ENCODE data around the gene POLL.

Gene POLL

DNA sequence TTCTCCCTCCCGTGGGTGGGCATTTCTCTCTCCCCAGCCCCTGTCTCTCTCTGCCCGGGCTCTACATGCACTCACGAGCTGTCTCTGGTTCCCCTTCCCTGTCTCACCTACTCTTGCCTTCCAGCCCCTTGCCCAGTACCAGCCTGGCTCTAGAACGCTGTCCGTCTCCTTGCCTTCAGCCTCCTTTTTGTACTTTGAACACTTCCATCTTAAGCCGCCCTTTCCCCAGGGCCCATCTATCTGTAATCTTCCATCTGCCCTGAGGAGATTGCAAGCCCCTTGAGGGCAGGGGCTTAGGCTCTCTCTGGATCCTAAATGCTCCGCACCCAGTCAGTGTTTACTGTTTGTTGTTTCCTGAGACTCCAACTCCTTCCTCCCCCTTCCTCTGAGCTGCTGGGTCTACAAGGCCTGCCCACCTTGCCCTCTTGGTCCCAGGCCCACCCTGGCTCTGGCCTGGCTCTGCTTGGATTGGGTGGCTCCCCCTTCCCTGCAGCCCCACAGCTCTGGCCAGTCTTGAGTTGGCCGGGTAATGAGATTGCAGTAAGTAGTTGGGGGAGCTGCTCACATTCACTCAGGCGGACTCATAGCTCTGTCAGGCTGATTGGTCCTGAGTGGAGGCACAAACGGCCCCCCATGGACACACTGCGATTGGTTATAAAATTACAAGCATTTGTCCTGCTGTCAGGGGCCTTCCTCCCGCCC is 28.3 kb downstream of the POLL start:
- no peak for DNase-seq

DNA sequence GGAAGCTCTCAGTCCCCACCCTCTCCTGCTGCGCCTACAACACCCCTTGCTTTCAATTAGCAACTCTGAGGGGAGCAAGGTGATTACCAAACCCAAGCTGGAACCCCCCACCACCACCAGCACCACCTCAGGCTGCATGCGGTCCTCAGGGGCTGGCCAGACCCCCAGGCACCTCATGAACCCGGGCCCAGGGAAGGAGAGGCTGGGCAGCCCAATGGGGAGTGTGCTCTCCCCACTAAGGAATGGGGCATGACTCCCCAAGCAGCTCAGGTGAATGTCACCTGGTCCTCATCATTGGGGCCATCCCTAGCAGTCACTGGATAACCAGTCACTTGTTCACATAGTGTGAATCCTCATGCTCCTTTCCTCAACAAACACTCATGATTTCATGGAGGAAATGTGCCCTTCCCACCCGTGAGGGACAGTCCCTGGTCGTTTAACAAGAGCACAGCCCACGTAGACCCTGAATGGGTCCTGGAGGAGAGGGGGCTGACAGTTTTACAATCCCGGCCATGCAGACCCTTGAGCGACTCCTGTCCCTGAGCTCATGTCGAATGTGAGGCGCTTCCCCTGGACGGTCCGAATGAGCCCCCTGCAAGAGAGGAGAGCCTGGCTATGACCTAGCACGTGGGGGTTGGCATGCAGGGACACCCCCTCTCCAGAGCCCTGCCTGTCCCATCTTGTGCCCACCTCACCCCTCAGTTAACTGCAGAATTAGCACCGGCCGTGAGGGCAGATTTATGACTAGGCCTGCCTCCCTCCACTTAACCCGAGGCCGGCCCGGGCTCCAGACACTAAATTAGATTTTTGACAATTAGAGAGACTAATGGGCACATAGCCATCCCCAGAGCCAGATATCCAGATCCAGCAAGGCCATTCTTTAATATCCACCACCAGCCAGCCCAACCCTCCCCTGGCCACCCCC is 29.1 kb downstream of the POLL start:
- DNase-seq: no peak

GRCh38 chr10:101558204-101558603 is 29.9 kb downstream of the POLL start:
- DNase-seq: no peak

- no peak for DNase-seq
These were observed 30.5 kb downstream of the POLL start for GRCh38 chr10:101557541-101557940.

DNA sequence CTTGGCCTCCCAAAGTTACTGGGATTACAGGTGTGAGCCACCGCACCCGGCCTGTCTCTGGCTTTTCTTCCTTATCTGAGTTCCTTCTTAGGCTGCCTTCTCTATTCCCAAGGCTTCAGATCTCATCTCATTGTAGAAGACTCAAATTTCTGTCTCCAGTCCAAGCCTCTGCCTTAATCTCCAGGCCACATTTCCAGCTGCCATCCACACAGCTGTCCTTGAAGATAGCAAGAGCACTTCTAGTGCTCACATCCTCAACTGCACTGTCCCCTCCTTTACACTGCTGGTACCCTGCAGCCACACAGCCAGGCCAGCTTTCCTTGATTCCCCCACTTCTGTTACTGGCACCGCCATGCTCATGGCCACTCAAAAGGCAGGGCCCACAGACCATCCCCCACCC is 35.6 kb downstream of the POLL start:
- DNase-seq: no peak

- no peak for DNase-seq
These were observed 37.1 kb downstream of the POLL start for GRCh38 chr10:101550965-101551364.

DNA sequence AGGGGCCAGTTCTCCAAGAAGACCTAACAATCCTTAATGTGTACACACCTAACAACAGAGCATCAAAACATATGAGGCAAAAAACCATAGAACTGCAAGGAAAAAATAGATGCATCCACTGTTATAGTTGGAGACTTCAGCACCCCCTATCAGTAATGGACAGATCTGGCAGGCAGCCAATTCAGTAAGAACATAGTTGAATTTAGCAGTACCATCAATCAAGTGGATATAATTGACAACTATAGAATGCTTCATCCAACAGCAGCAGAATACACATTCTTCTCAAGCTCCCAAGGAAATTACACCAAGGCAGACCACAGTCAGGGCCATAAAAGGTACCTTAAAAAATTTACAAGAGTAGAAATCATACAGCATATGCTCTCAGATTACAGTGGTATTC is 42.2 kb downstream of the POLL start:
- DNase-seq: peak; percentile 63

DNA sequence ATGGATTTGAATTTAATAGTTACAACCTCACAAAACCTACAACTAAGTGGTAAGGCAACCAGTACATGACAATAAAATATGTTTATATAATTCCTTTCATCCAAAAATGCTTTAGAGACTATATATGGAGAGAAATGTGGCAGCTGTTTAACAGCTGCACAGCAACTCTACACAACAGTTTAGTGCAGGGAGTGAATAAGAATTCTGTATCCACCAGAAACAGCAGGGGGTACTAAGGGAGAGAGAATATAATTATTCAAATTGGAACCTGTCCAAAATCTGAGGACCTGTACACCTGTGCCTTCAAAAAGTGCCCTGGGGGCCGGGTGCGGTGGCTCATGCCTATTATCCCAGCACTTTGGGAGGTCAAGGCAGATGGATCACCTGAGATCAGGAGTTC is 49.6 kb downstream of the POLL start:
- no peak for DNase-seq

DNA sequence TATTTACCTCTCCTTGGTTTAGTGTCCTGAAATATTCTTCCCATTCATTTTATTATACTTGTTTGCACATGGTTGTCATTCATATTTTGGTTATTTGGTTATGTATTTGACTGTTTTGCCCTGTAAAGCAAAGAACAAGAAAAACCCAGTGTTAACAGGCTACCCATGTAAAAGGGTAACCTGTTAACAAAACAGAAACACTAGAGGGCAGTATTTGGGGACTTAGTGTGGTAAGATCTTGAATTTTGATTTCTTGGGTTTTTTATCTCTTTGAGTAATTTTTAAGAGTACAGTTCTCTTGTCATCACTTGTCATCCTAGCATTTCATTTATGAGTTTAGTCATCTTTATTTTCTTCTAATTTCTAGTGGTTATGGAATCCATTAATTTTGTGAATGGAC is 51.3 kb downstream of the POLL start:
- DNase-seq: no peak

DNA sequence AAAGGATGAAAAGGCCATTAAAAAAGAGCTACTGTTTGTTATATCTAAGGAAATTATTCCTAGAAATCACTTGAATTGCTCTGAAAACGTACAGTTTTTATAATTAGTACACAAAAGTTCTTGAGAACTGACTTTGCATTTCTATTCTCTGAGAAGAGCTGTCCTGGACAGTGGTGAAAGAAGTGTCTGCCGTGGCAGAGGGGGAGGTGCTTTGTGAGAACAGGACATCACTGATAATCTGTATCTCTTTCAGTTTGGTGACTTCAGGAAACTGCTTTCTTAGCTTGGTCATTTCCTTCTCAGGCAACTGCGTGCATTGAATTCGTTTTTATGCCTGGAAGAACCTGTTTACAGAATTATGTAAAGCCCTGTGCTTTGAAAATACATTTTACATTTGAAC is 52.1 kb downstream of the POLL start:
- no peak for DNase-seq

DNA sequence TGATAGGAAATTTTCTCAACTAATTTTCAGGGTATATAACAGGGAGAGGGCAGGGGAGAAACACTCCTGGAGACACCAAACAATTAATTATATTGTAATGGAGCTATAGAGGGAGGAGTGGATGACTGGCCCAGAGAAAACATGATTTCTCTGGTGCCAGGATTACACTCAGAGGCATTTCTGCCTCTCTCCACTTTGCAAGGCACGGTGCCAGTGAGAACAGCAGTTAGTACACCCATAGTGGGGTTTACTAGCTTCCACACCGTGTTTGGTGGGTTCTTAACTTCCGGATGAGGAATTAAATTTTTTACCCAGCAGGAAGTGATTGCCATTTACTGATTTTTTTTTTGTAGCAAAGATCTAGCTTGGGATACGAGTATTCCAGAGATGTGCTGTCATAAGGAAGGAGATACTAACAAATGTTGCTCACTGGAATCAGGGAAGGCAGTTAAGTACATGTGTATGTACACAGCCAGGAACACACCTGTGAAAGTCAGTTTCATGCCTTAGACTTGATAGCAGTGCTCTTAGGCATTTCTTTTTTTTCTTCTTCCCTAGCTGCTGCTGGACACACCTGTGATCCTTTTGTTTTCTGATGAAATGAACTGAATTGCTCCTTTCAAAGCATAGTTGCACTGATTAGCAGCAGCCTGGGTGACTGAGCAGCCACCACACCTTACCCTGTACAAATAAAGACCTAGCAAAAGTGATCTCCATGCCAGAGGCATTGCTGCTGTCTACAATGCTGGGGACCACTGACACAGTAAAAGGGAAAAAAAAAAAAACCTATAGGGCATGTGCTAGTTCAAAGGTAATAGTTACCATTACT is 58.1 kb downstream of the POLL start:
- DNase-seq: no peak

GRCh38 chr10:101529207-101529606 is 58.9 kb downstream of the POLL start:
- no peak for DNase-seq

Data from NCI-H2227 treated with DMSO at 0.1 percent for 48 hours (cell line).